H1 (cell line): ENCODE measurements around the gene PDE4D. TPM values are rescaled to one million over a fixed set of nuclear protein-coding genes. Genes with fewer than 3 reads are reported as not detected.

Experiments
- CTCF ChIA-PET: fragments of 300-600 bp; sonication (Branson Sonifier 250); formaldehyde crosslinking; loops from one replicate; lab custom pipeline; 2021; ENCODE audit not compliant: partially characterized antibody; lab: Charles Lee
- POLR2A ChIA-PET: fragments of 300-600 bp; sonication (Branson Sonifier 250); formaldehyde crosslinking; loops from one replicate; lab custom pipeline; 2021; ENCODE audit warnings: inconsistent platforms; ENCODE audit not compliant: partially characterized antibody; lab: Charles Lee
- DNase-seq, 2 experiments: peaks; one replicate each; pipeline versions ENCODE4 v3.0.0 to v3.0.0-alpha.2; 2010 to 2022; ENCODE audit warnings: low spot score in 2 of 2, low read depth in 1 of 2, mixed read lengths in 1 of 2
- FAIRE-seq: peaks from 2 replicates; lab custom pipeline; 2011; peaks lifted over from hg19 to GRCh38; lab: Jason Lieb, UNC
- H2AFZ ChIP-seq: 2 replicates; pipeline ENCODE4 v1.8.1; 2012; ENCODE audit warnings: low read length, inconsistent platforms
- H2AK5ac ChIP-seq: 2 replicates; pipeline ENCODE4 v1.6.1; 2013; ENCODE audit warnings: low read depth, low read length
- H2BK120ac ChIP-seq: replicated peaks from 2 replicates; pipeline ENCODE3; 2013; ENCODE audit warnings: low read depth, low read length, inconsistent platforms
- H2BK12ac ChIP-seq: 2 replicates; pipeline ENCODE4 v1.6.1; 2013; ENCODE audit warnings: low read depth, low read length
- H2BK15ac ChIP-seq: 2 replicates; pipeline ENCODE4 v1.6.1; 2013; ENCODE audit warnings: low read length
- H2BK20ac ChIP-seq: 2 replicates; pipeline ENCODE4 v1.6.1; 2013; ENCODE audit warnings: low read length
- H2BK5ac ChIP-seq: 2 replicates; pipeline ENCODE4 v1.6.1; 2013; ENCODE audit warnings: low read depth, low read length
- H3K14ac ChIP-seq: 2 replicates; pipeline ENCODE4 v1.6.1; 2013; ENCODE audit warnings: inconsistent platforms; ENCODE audit not compliant: insufficient read length
- H3K18ac ChIP-seq: 2 replicates; pipeline ENCODE4 v1.6.1; 2013; ENCODE audit warnings: low read length; ENCODE audit errors: extremely low read depth
- H3K23ac ChIP-seq: 2 replicates; pipeline ENCODE4 v1.6.1; 2013; ENCODE audit warnings: inconsistent platforms; ENCODE audit not compliant: insufficient read length
- H3K23me2 ChIP-seq: 2 replicates; pipeline ENCODE4 v1.6.1; 2013; ENCODE audit warnings: low read depth, low read length
- H3K27ac ChIP-seq: 2 replicates; pipeline ENCODE4 v1.6.1; 2011; ENCODE audit warnings: low read depth, low read length, inconsistent platforms
- H3K27me3 ChIP-seq, 4 experiments: replicated peaks in 1 of 4; 1 replicate in 1 of 4; 2 replicates in 3 of 4; pipeline versions ENCODE4 v1.6.1 to v1.8.1; 2011 to 2013; ENCODE audit warnings: low read length in 3 of 4, mild to moderate bottlenecking in 3 of 4, inconsistent platforms in 2 of 4, mixed read lengths in 2 of 4, moderate library complexity in 1 of 4; ENCODE audit not compliant: control insufficient read depth in 3 of 4, insufficient read depth in 3 of 4; ENCODE audit errors: extremely low read depth in 1 of 4
- H3K36me3 ChIP-seq, 4 experiments: 2 replicates each; pipeline versions ENCODE4 v1.6.1 to v1.8.1; 2011 to 2013; ENCODE audit warnings: mild to moderate bottlenecking in 4 of 4, low read length in 3 of 4, moderate library complexity in 2 of 4, control low read depth in 1 of 4, inconsistent platforms in 1 of 4; ENCODE audit not compliant: insufficient read depth in 4 of 4, control insufficient read depth in 2 of 4
- H3K4ac ChIP-seq: replicated peaks from 2 replicates; pipeline ENCODE3; 2013; ENCODE audit warnings: low read length, low read depth, mixed read lengths, inconsistent platforms; ENCODE audit not compliant: insufficient read length
- H3K4me1 ChIP-seq, 4 experiments: replicated peaks in 1 of 4; 1 replicate in 1 of 4; 2 replicates in 3 of 4; pipeline versions ENCODE4 v1.6.1 to v1.8.1; 2011 to 2013; ENCODE audit warnings: low read length in 3 of 4, inconsistent platforms in 2 of 4, mixed read lengths in 1 of 4; ENCODE audit not compliant: insufficient read depth in 4 of 4, control insufficient read depth in 3 of 4
- H3K4me2 ChIP-seq, 2 experiments: 2 replicates each; pipeline versions ENCODE4 v1.6.1 to v1.8.1; 2011 to 2013; ENCODE audit warnings: low read depth in 2 of 2, low read length in 2 of 2, control low read depth in 1 of 2, inconsistent platforms in 1 of 2, mild to moderate bottlenecking in 1 of 2; ENCODE audit not compliant: insufficient read depth in 1 of 2
- H3K4me3 ChIP-seq, 4 experiments: fragments of 200-600, 300-600 bp in 1 of 4; sonication (generic), shearing (Covaris generic), sonication (Bioruptor Twin) in 1 of 4; 2 replicates each; pipeline versions ENCODE4 v1.5.1 to v1.8.1; 2011 to 2016; ENCODE audit warnings: low read length in 4 of 4, low read depth in 3 of 4, control low read depth in 2 of 4, inconsistent platforms in 2 of 4, mild to moderate bottlenecking in 2 of 4, mixed read lengths in 1 of 4, moderate library complexity in 1 of 4; ENCODE audit not compliant: insufficient read depth in 2 of 4; ENCODE audit errors: extremely low read depth in 1 of 4
- H3K56ac ChIP-seq: replicated peaks from 2 replicates; pipeline ENCODE3; 2013; ENCODE audit warnings: low read depth, mild to moderate bottlenecking, mixed read lengths, low read length, inconsistent platforms; ENCODE audit not compliant: insufficient read length
- H3K79me1 ChIP-seq: 2 replicates; pipeline ENCODE4 v1.6.1; 2013; ENCODE audit warnings: low read depth, low read length, control low read depth
- H3K79me2 ChIP-seq, 2 experiments: 2 replicates each; pipeline versions ENCODE4 v1.6.1 to v1.8.1; 2012 to 2013; ENCODE audit warnings: low read length in 2 of 2, mild to moderate bottlenecking in 2 of 2, inconsistent platforms in 1 of 2; ENCODE audit not compliant: insufficient read depth in 2 of 2, control insufficient read depth in 1 of 2
- H3K9ac ChIP-seq, 4 experiments: replicated peaks in 1 of 4; 1 replicate in 1 of 4; 2 replicates in 3 of 4; pipeline versions ENCODE4 v1.6.1 to v1.8.1; 2011 to 2013; ENCODE audit warnings: low read depth in 3 of 4, low read length in 3 of 4, control low read depth in 2 of 4, mild to moderate bottlenecking in 2 of 4, moderate library complexity in 2 of 4, inconsistent platforms in 1 of 4; ENCODE audit errors: extremely low read depth in 1 of 4
- H3K9me3 ChIP-seq, 2 experiments: 2 replicates each; pipeline versions ENCODE4 v1.6.1 to v1.8.1; 2012 to 2013; ENCODE audit warnings: mild to moderate bottlenecking in 2 of 2, moderate library complexity in 2 of 2, control low read depth in 1 of 2, inconsistent platforms in 1 of 2, low read depth in 1 of 2, low read length in 1 of 2, mixed read lengths in 1 of 2; ENCODE audit not compliant: insufficient read depth in 2 of 2
- H4K20me1 ChIP-seq, 2 experiments: replicated peaks in 1 of 2; 2 replicates each; pipeline versions ENCODE3 to v1.8.1; 2011 to 2013; ENCODE audit warnings: inconsistent platforms in 2 of 2, low read length in 2 of 2, mild to moderate bottlenecking in 1 of 2; ENCODE audit not compliant: insufficient read depth in 2 of 2, control insufficient read depth in 1 of 2
- H4K5ac ChIP-seq: 2 replicates; pipeline ENCODE4 v1.6.1; 2013; ENCODE audit warnings: low read length, low read depth, mixed read lengths, inconsistent platforms; ENCODE audit not compliant: insufficient read length
- H4K8ac ChIP-seq: 2 replicates; pipeline ENCODE4 v1.8.0; 2013; ENCODE audit warnings: mild to moderate bottlenecking, moderate library complexity, low read length, inconsistent platforms; ENCODE audit not compliant: insufficient read depth; ENCODE audit errors: extremely low read depth
- H4K91ac ChIP-seq: replicated peaks from 2 replicates; pipeline ENCODE3; 2013; ENCODE audit warnings: low read length, mixed read lengths, inconsistent platforms; ENCODE audit not compliant: insufficient read length
- CEBPB ChIP-seq: IDR thresholded peaks from 2 replicates; pipeline ENCODE4 v1.6.1; 2012; ENCODE audit warnings: low read depth, low read length
- EP300 ChIP-seq, 2 experiments: IDR thresholded peaks; 1 replicate in 1 of 2; 2 replicates in 1 of 2; pipeline ENCODE4 v1.6.1; 2011 to 2012; ENCODE audit warnings: low read depth in 2 of 2, low read length in 2 of 2, mild to moderate bottlenecking in 2 of 2, borderline replicate concordance in 1 of 2, inconsistent platforms in 1 of 2, moderate library complexity in 1 of 2
- EZH2 ChIP-seq: fragments of 200-600 bp; sonication (generic); IDR thresholded peaks from 2 replicates; pipeline ENCODE4 v1.7.1; 2012; ENCODE audit warnings: low read depth, mild to moderate bottlenecking, moderate library complexity, low read length, inconsistent platforms; ENCODE audit not compliant: severe bottlenecking
- FOSL1 ChIP-seq: IDR thresholded peaks from 2 replicates; pipeline ENCODE4 v1.6.1; 2011; ENCODE audit warnings: mild to moderate bottlenecking, low read depth, low read length, moderate library complexity; ENCODE audit not compliant: insufficient read depth
- POLR2AphosphoS5 ChIP-seq: IDR thresholded peaks from 2 replicates; pipeline ENCODE4 v1.6.1; 2011; ENCODE audit warnings: low read depth, low read length
- RBBP5 ChIP-seq: IDR thresholded peaks from 2 replicates; pipeline ENCODE4 v1.7.1; 2012; ENCODE audit warnings: low read depth, mild to moderate bottlenecking, inconsistent platforms, low read length, moderate library complexity, borderline replicate concordance
- RFX5 ChIP-seq: IDR thresholded peaks from 2 replicates; pipeline ENCODE4 v1.6.1; 2011; ENCODE audit warnings: low read depth, low read length, improper control_type of control experiment, borderline replicate concordance
- RNF2 ChIP-seq: fragments of 200-900, 300-1000 bp; sonication (generic); IDR thresholded peaks from 2 replicates; pipeline ENCODE4 v1.7.1; 2016; ENCODE audit warnings: borderline replicate concordance, low read depth, mild to moderate bottlenecking, antibody characterized with exemption, low read length; ENCODE audit not compliant: poor library complexity, severe bottlenecking; ENCODE audit errors: missing control alignments
- SP4 ChIP-seq: IDR thresholded peaks from 2 replicates; pipeline ENCODE4 v1.6.1; 2012; ENCODE audit warnings: low read length, inconsistent platforms
- SUZ12 ChIP-seq: fragments of 200-600 bp; sonication (generic); IDR thresholded peaks from 2 replicates; pipeline ENCODE4 v1.6.1; 2012; ENCODE audit warnings: mild to moderate bottlenecking, inconsistent platforms, low read length, moderate library complexity, mixed read lengths
- TEAD4 ChIP-seq: IDR thresholded peaks from 2 replicates; pipeline ENCODE4 v1.6.1; 2012; ENCODE audit warnings: low read depth, low read length, inconsistent platforms, mixed read lengths
- USF2 ChIP-seq: IDR thresholded peaks from 2 replicates; pipeline ENCODE4 v1.6.1; 2011; ENCODE audit warnings: low read length, improper control_type of control experiment
- WGBS, 2 experiments: shearing (Covaris generic) in 1 of 2; methylation state at CpG; one replicate each; pipeline versions ENCODE4 v1.1.6 to v1.1.7; 2013 to 2015; ENCODE audit warnings: low lambda C conversion rate in 2 of 2, mixed read lengths in 2 of 2, inconsistent platforms in 1 of 2, low coverage in 1 of 2, missing lambda C conversion rate in 1 of 2; ENCODE audit not compliant: insufficient replicate concordance in 2 of 2, insufficient coverage in 1 of 2, insufficient read length in 1 of 2; ENCODE audit errors: extremely low coverage in 1 of 2, missing lambda C conversion rate in 1 of 2; 5-methylcytosine and 5-hydroxymethylcytosine counted together
- polyA plus RNA-seq, 7 experiments: library from polyadenylated mRNA; depleted of rRNA in 3 of 7; stranded (reverse) in 5 of 7; unstranded in 2 of 7; fragments of >200 nt in 5 of 7; fragments of 200-250 nt in 2 of 7; gene quantifications; 1 replicate in 5 of 7; 2 replicates in 1 of 7; 4 replicates in 1 of 7; pipeline versions ENCODE4 v1.2.1 to v1.2.3, GENCODE V29; 2011 to 2013; ENCODE audit warnings: missing spikeins in 2 of 7, mixed read lengths in 2 of 7
- total RNA-seq: library from RNA; stranded (reverse); fragmentation: NEBNext Ultra II Directional; extraction: Animal tissue kit (Norgen Biotek cat#: 25700); gene quantifications from 2 replicates; pipeline ENCODE4 v1.2.1, GENCODE V29; 2021

The PDE4D gene
- total and polyA plus RNA-seq, 2 of the 8 experiments (the other 6 are each of a cell fraction or from before 2014, with no cell fraction given) = 2.3 to 3.7 TPM

GRCh38 chr5:58924306-58924705 is 969.2 kb downstream of the PDE4D start:
- H3K9me3 ChIP-seq = no peaks in the 10 kb centered on the region
- POLR2A ChIA-PET = no interaction called here
- H3K27ac ChIP-seq = no peak overlapping the region
- H2AK5ac ChIP-seq = no peak overlapping the region
- H2AFZ ChIP-seq = no peak overlapping the region
- CTCF ChIA-PET = interaction anchor here (0.6 kb wide), 1 partner anchor 13 kb away, joined by 3 read pairs; no protein-coding TSS in a partner anchor
- H3K27me3 ChIP-seq = peaks cover 0 to 11% (median 4%) of the 10 kb centered on the region in 4 experiments; a peak in 3 of 7 replicates
- no peaks in the 10 kb centered on the region for H3K36me3 ChIP-seq
- H4K91ac ChIP-seq = no peak overlapping the region
- no peak overlapping the region for H3K4ac ChIP-seq
- no peak overlapping the region for H2BK5ac ChIP-seq
- H4K5ac ChIP-seq = no peak overlapping the region
- no peak overlapping the region for H2BK20ac ChIP-seq
- H3K4me2 ChIP-seq = no peak overlapping the region
- no peak overlapping the region for H2BK15ac ChIP-seq
- H3K18ac ChIP-seq = no peak overlapping the region
- H3K56ac ChIP-seq = no peak overlapping the region
- H2BK120ac ChIP-seq = no peak overlapping the region
- FAIRE-seq (no peak), DNase-seq (no peak)
- H3K23me2 ChIP-seq = no peaks in the 10 kb centered on the region
- 85% methylated on average over 5 of the region's 5 CpGs; no CpG with 5 or more reads in 1 of the 2 experiments for WGBS, 2 experiments
- no peak overlapping the region for H3K9ac ChIP-seq
- H3K4me1 ChIP-seq = peaks cover 3 to 23% (median 13%) of the 10 kb centered on the region in 4 experiments
- H3K14ac ChIP-seq = no peak overlapping the region
- H2BK12ac ChIP-seq = no peak overlapping the region
- no peaks in the 10 kb centered on the region for H4K20me1 ChIP-seq
- no peaks in the 10 kb centered on the region for H3K79me1 ChIP-seq
- H3K4me3 ChIP-seq = no peak overlapping the region
- no peak overlapping the region for H3K23ac ChIP-seq
- no peaks in the 10 kb centered on the region for H3K79me2 ChIP-seq
- H4K8ac ChIP-seq = no peak overlapping the region
- TF ChIP-seq EZH2 (no peak), RNF2 (no peak), USF2 (no peak), CEBPB (no peak), EP300 (IDR thresholded peaks at IDR 0.05; ENCODE audit: borderline replicate concordance in 1 of 2, low read depth in 2 of 2, low read length in 2 of 2) (no peak), POLR2AphosphoS5 (no peak), SP4 (no peak), FOSL1 (no peak), RFX5 (no peak), RBBP5 (no peak), SUZ12 (no peak), TEAD4 (no peak)
